Panc1 (cell line): ENCODE measurements around the gene PSMB2. TPM values are rescaled to one million over a fixed set of nuclear protein-coding genes. Genes with fewer than 3 reads are reported as not detected.

Source experiments
- ATAC-seq: fragments of 200-7000 bp; cut with Tn5 transposase; 2 replicates; pipeline ENCODE4 v1.9.1; 2020; ENCODE audit warnings: mild to moderate bottlenecking, moderate library complexity
- BruUV-seq: library from RNA; stranded (reverse); fragments of 400-500 nt; replicated peaks from 2 replicates; lab custom pipeline; 2021; lab: Mats Ljungman, UMichigan
- CTCF ChIA-PET: fragments of 300-600 bp; sonication (Branson Sonifier 250); formaldehyde crosslinking; loops from one replicate; lab custom pipeline; 2022; ENCODE audit warnings: antibody characterized with exemption; lab: Charles Lee
- POLR2A ChIA-PET: fragments of 300-600 bp; sonication (Branson Sonifier 250); formaldehyde crosslinking; loops from one replicate; lab custom pipeline; 2022; ENCODE audit warnings: antibody characterized with exemption; lab: Charles Lee
- DNase-seq: peaks from one replicate; pipeline ENCODE4 v3.0.0-alpha.2; 2010; ENCODE audit warnings: low read depth, low spot score
- H3K27ac ChIP-seq: 2 replicates; pipeline ENCODE4 v1.5.1; 2011; ENCODE audit warnings: mild to moderate bottlenecking, low read length, inconsistent platforms
- H3K27me3 ChIP-seq: fragments of 200-500 bp; sonication (Bioruptor generic); 2 replicates; pipeline ENCODE4 v1.6.0; 2014; ENCODE audit warnings: low read length, inconsistent platforms; ENCODE audit not compliant: control insufficient read depth, insufficient read depth
- H3K36me3 ChIP-seq: fragments of 200-500 bp; sonication (Bioruptor generic); 2 replicates; pipeline ENCODE4 v1.5.1; 2014; ENCODE audit warnings: inconsistent platforms, mild to moderate bottlenecking, low read length, moderate library complexity; ENCODE audit not compliant: control insufficient read depth, insufficient read depth
- H3K4me1 ChIP-seq: 2 replicates; pipeline ENCODE4 v1.5.1; 2011; ENCODE audit warnings: inconsistent platforms, mild to moderate bottlenecking, low read length, moderate library complexity; ENCODE audit not compliant: control insufficient read depth, insufficient read depth
- H3K4me3 ChIP-seq, 2 experiments: 2 replicates each; pipeline ENCODE4 v1.5.1; 2011 to 2012; ENCODE audit warnings: low read depth in 2 of 2, low read length in 2 of 2, mild to moderate bottlenecking in 2 of 2, inconsistent platforms in 1 of 2, moderate library complexity in 1 of 2
- H3K9me3 ChIP-seq: fragments of 200-500 bp; sonication (Bioruptor generic); 2 replicates; pipeline ENCODE4 v1.5.1; 2014; ENCODE audit warnings: low read depth, mild to moderate bottlenecking, inconsistent platforms, low read length, moderate library complexity; ENCODE audit not compliant: control insufficient read depth, insufficient read depth
- CTCF ChIP-seq: fragments of 450-650 bp; IDR thresholded peaks from 2 replicates; pipeline ENCODE4 v1.5.1; 2017; ENCODE audit warnings: mild to moderate bottlenecking
- POLR2AphosphoS5 ChIP-seq: IDR thresholded peaks from 2 replicates; pipeline ENCODE4 v1.6.1; 2012; ENCODE audit warnings: mild to moderate bottlenecking, low read depth, low read length, moderate library complexity
- REST ChIP-seq, 2 experiments: IDR thresholded peaks; 2 replicates each; pipeline ENCODE4 v1.6.1; 2011 to 2012; ENCODE audit warnings: low read depth in 2 of 2, control low read depth in 1 of 2, low read length in 1 of 2, mild to moderate bottlenecking in 1 of 2, moderate library complexity in 1 of 2; ENCODE audit not compliant: insufficient read depth in 1 of 2
- SIN3A ChIP-seq: IDR thresholded peaks from 2 replicates; pipeline ENCODE4 v1.6.1; 2012; ENCODE audit warnings: low read depth, mild to moderate bottlenecking, low read length, moderate library complexity, borderline replicate concordance; ENCODE audit not compliant: insufficient read depth
- TCF7L2 ChIP-seq: IDR thresholded peaks from 2 replicates; pipeline ENCODE4 v1.6.1; 2011; ENCODE audit warnings: mild to moderate bottlenecking, low read depth, low read length, inconsistent platforms
- in situ Hi-C: cut with HindIII; loops from 2 replicates; pipeline ENCODE4 v1.10.0; 2016; ENCODE audit warnings: low sequenced_read_pairs, low pct_unique_long_range_greater_than_20kb
- intact Hi-C: fragments of 100-400 bp; cut with micrococcal nuclease; formaldehyde crosslinking; loops from one replicate; pipeline ENCODE4 v1.10.0; 2022; ENCODE audit not compliant: unreplicated experiment
- total RNA-seq: library from RNA; stranded (reverse); gene quantifications from one replicate; pipeline ENCODE4 v1.2.1, GENCODE V29; 2021; ENCODE audit not compliant: unreplicated experiment

PSMB2 gene
- total RNA-seq, 1 experiment from 2014 or later: 95.0 TPM

GRCh38 chr1:35567947-35568558 is 73.3 kb downstream of the PSMB2 start:
- TF ChIP-seq SIN3A (no peak), REST (IDR thresholded peaks at IDR 0.05; ENCODE audit: insufficient read depth in 1 of 2, low read depth in 2 of 2, low read length in 1 of 2) (no peak), CTCF (no peak), TCF7L2 (no peak), POLR2AphosphoS5 (no peak)

GRCh38 chr1:35565742-35566133 is 75.6 kb downstream of the PSMB2 start:
- BruUV-seq: no TSS peak
- no peak overlapping the region for H3K4me3 ChIP-seq
- ChIA-PET CTCF (interaction anchor here (1.2 to 2.2 kb wide), 2 partner anchors 114 to 150 kb away, joined by 4 to 45 read pairs; no protein-coding TSS in a partner anchor), POLR2A (no interaction called here)
- no peaks in the 10 kb centered on the region for H3K9me3 ChIP-seq
- H3K27me3 ChIP-seq: no peaks in the 10 kb centered on the region
- H3K4me1 ChIP-seq: no peaks in the 10 kb centered on the region; the same call in 1 of the 2 replicates
- in situ Hi-C loops: no loop called here
- DNase-seq (no peak), ATAC-seq (no peak)
- H3K36me3 ChIP-seq: no peaks in the 10 kb centered on the region; the same call in 1 of the 2 replicates
- intact Hi-C loops: no loop called here
- TF ChIP-seq SIN3A (no peak), CTCF (no peak)
- H3K27ac ChIP-seq: no peak overlapping the region

More at GRCh38 chr1:35567947-35568558, 73.3 kb downstream of the PSMB2 start:
- H3K27ac ChIP-seq: no peak overlapping the region
- in situ Hi-C loops: no loop called here
- H3K4me1 ChIP-seq: peaks cover 4% of the 10 kb centered on the region
- CTCF ChIA-PET: interaction anchor here (1.1 to 2.0 kb wide), 4 partner anchors 12 to 159 kb away, joined by 4 to 12 read pairs (median 8); no protein-coding TSS in a partner anchor
- ATAC-seq: no peak
- no peak for DNase-seq
- intact Hi-C loops: loop anchor here (2.0 kb wide), 1 partner anchor 207 kb away; no protein-coding TSS in a partner anchor
- POLR2A ChIA-PET: interaction anchor here (0.5 to 0.6 kb wide), 3 partner anchors 12 to 185 kb away, joined by 3 to 11 read pairs (median 4); no protein-coding TSS in a partner anchor
- no TSS peak for BruUV-seq
- H3K9me3 ChIP-seq: no peaks in the 10 kb centered on the region
- no peaks in the 10 kb centered on the region; the same call in 1 of the 2 replicates for H3K36me3 ChIP-seq
- H3K27me3 ChIP-seq: no peaks in the 10 kb centered on the region
- no peak overlapping the region for H3K4me3 ChIP-seq
